SJSA1 (cell line): ENCODE measurements around the gene RPN2. TPM values are rescaled to one million over a fixed set of nuclear protein-coding genes. Genes with fewer than 3 reads are reported as not detected.

Experiments
- DNase-seq, 2 experiments: peaks; one replicate each; pipeline ENCODE4 v3.0.0-alpha.2; 2015 to 2020; ENCODE audit warnings: low spot score in 2 of 2, low read depth in 1 of 2
- H3K27ac ChIP-seq: fragments of 250-450 bp; sonication (Bioruptor Pico); 2 replicates; pipeline ENCODE4 v1.5.1; 2020; ENCODE audit warnings: mild to moderate bottlenecking, moderate library complexity
- H3K27me3 ChIP-seq: fragments of 250-450 bp; sonication (Bioruptor Pico); replicated peaks from 2 replicates; pipeline ENCODE4 v1.5.1; 2020; ENCODE audit warnings: mild to moderate bottlenecking, moderate library complexity
- H3K36me3 ChIP-seq: fragments of 250-450 bp; sonication (Bioruptor Pico); 2 replicates; pipeline ENCODE4 v1.5.1; 2020; ENCODE audit warnings: mild to moderate bottlenecking
- H3K4me1 ChIP-seq: fragments of 250-450 bp; sonication (Bioruptor Pico); replicated peaks from 2 replicates; pipeline ENCODE4 v1.6.1; 2021; ENCODE audit warnings: mild to moderate bottlenecking
- H3K4me3 ChIP-seq: fragments of 250-450 bp; sonication (Bioruptor Pico); 2 replicates; pipeline ENCODE4 v1.5.1; 2020; ENCODE audit warnings: mild to moderate bottlenecking
- H3K9me3 ChIP-seq: fragments of 250-450 bp; sonication (Bioruptor Pico); replicated peaks from 2 replicates; pipeline ENCODE4 v1.5.1; 2020; ENCODE audit warnings: mild to moderate bottlenecking
- total RNA-seq: library from RNA; depleted of rRNA; stranded (reverse); fragments of >200 nt; shearing (Covaris generic); gene quantifications from 2 replicates; pipeline ENCODE4 v1.2.3, GENCODE V29; 2014

RPN2 gene
- total RNA-seq, 1 experiment from 2014 or later, result 402 TPM

DNA sequence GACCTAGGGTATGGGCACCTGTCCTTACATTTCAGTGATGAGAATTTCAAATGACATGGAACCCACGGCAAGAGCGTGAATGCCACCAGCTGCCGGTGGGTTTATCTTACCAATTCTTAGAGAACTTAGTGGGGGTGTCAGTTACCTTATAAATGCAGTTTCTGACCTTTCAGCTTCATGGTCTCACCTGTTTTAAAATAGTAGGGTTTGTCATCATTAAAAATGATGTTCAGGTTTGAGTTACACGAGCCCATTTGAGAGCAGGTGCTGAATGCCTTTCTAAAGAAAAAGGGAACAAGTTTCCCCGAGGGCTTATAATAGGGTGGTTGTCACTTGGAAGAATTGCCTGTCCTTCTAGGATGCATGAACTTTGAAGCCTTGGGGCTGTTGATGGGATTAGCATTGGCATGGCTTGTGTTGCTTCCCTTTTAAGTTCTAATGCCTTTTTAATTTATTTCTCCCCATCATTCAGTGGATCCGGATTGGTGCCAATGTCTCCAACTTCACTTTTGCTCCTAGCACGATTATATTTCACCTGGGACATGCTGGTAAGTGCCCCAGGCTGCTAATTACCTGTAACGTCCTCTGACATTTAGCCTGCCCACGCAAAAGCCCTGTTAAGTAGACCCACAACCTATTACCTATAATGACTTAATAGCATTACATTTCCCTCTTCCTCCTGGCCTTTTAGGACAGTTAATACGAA lies 54.6 kb downstream of the RPN2 start:
- H3K27ac ChIP-seq, result no peak overlapping the region
- DNase-seq, result no peak
- H3K9me3 ChIP-seq, result no peaks in the 10 kb centered on the region
- no peaks in the 10 kb centered on the region for H3K27me3 ChIP-seq
- peaks cover 99% of the 10 kb centered on the region for H3K36me3 ChIP-seq
- H3K4me1 ChIP-seq, result no peaks in the 10 kb centered on the region
- H3K4me3 ChIP-seq, result no peak overlapping the region

DNA sequence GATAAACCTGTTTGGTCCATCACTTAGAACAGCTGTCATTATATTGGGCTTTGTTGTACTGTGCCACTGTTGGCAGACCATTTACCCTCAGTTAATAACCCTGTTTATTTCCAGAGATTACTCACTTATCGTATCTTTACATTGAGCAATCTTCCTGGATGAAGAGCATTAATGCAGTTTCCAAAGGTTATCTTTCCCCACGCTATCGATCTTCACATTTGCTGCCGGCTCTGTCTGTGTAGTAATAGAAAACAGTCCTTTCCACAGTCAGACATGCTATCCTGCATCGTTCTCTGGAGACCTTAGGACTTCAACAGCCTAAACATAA lies 55.1 kb downstream of the RPN2 start:
- H3K36me3 ChIP-seq, result peaks cover 99% of the 10 kb centered on the region
- H3K27ac ChIP-seq, result no peak overlapping the region
- H3K9me3 ChIP-seq, result no peaks in the 10 kb centered on the region
- H3K4me1 ChIP-seq, result no peaks in the 10 kb centered on the region
- DNase-seq, result no peak
- H3K27me3 ChIP-seq, result no peaks in the 10 kb centered on the region
- no peak overlapping the region for H3K4me3 ChIP-seq

DNA sequence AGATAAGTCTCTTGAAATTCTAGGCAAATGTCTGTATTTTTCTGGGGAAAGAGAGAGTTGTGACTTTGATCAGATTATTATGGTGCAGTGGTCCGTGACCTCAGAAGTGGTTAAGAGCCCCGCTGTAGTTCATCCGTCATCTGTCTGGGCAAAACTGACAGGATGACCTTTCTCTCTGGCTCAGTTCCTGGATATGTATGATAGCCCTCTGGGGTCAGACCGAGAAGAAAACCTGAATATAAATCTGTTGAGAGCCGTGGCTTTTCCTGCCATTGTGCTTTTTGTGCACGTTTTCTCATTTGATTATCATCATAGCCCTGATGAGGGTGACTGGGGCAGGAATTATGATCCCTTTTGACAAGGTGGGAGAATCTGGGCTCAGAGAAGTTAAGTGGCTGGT lies 55.9 kb downstream of the RPN2 start:
- Histone ChIP-seq H3K27ac (no peak overlapping the region), H3K4me3 (no peak overlapping the region), H3K27me3 (no peaks in the 10 kb centered on the region), H3K9me3 (no peaks in the 10 kb centered on the region), H3K36me3 (peaks cover 99% of the 10 kb centered on the region), H3K4me1 (no peaks in the 10 kb centered on the region)
- DNase-seq, result no peak

- Histone ChIP-seq H3K27ac (no peak overlapping the region), H3K4me1 (no peaks in the 10 kb centered on the region), H3K4me3 (no peak overlapping the region), H3K27me3 (no peaks in the 10 kb centered on the region), H3K9me3 (no peaks in the 10 kb centered on the region), H3K36me3 (peaks cover 99% of the 10 kb centered on the region)
- no peak for DNase-seq
These were observed 57.3 kb downstream of the RPN2 start for GRCh38 chr20:37236462-37236861.

DNA sequence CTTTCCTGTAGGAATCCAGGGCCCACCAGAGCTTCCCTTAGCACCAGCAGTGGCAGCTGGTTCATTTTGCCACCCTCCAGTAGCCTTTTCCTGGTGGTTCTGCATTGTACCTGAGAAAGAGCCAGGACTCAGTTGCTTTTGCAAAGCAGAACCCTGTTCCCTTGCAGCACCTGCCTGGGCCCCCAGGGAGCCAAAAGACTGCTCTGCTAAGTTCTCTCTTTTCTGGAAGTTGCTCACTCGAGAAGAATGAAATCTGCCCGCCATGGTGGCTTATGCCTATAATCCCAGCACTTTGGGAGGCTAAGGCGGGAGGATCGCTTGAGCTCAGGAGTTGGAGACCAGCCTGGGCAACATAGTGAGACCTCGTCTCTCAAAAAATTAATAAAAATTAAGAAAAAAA lies 58.5 kb downstream of the RPN2 start:
- Histone ChIP-seq H3K4me1 (no peaks in the 10 kb centered on the region), H3K36me3 (peaks cover 97% of the 10 kb centered on the region), H3K27me3 (no peaks in the 10 kb centered on the region), H3K4me3 (no peak overlapping the region), H3K9me3 (no peaks in the 10 kb centered on the region), H3K27ac (no peak overlapping the region)
- no peak for DNase-seq

GRCh38 chr20:37238426-37238825 lies 59.3 kb downstream of the RPN2 start:
- Histone ChIP-seq H3K27me3 (no peaks in the 10 kb centered on the region), H3K27ac (no peak overlapping the region), H3K9me3 (no peaks in the 10 kb centered on the region), H3K4me1 (no peaks in the 10 kb centered on the region), H3K4me3 (no peak overlapping the region), H3K36me3 (peaks cover 98% of the 10 kb centered on the region)
- DNase-seq, result no peak

DNA sequence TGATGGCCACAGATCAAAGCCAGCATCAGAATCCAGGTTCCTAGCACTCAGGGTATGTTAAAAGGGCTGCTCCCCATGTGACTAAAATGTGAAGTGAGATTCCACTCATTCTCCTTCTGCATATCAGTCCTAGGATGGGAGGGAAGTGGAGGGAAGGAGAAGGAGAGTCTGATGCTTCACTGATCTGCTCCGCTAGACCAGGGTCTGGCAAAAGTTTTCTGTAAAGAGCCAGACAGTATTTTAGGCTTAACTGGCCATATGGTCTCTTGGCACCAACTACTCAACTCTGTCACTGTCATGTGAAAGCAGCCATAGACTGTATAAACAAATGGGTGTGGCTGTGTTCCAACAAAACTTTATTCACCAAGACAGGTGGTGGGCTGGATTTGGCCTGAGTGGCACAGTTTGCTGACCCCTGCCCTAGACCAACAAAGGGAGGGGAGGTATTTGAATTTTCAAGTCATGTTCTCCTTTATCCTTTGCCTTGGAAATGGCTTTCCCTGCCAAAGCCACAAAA lies 59.9 kb downstream of the RPN2 start:
- no peak overlapping the region for H3K27ac ChIP-seq
- no peaks in the 10 kb centered on the region for H3K9me3 ChIP-seq
- no peaks in the 10 kb centered on the region for H3K27me3 ChIP-seq
- no peak overlapping the region for H3K4me3 ChIP-seq
- H3K36me3 ChIP-seq, result peaks cover 98% of the 10 kb centered on the region
- no peaks in the 10 kb centered on the region for H3K4me1 ChIP-seq
- no peak for DNase-seq

- H3K36me3 ChIP-seq, result peaks cover 84% of the 10 kb centered on the region
- H3K9me3 ChIP-seq, result no peaks in the 10 kb centered on the region
- H3K27me3 ChIP-seq, result no peaks in the 10 kb centered on the region
- no peaks in the 10 kb centered on the region for H3K4me1 ChIP-seq
- no peak overlapping the region for H3K27ac ChIP-seq
- DNase-seq, result no peak
- no peak overlapping the region for H3K4me3 ChIP-seq
These were observed 61.4 kb downstream of the RPN2 start for GRCh38 chr20:37240337-37241067.

- no peak for DNase-seq
- Histone ChIP-seq H3K4me3 (no peak overlapping the region), H3K4me1 (no peaks in the 10 kb centered on the region), H3K36me3 (peaks cover 64% of the 10 kb centered on the region), H3K27me3 (no peaks in the 10 kb centered on the region), H3K9me3 (no peaks in the 10 kb centered on the region), H3K27ac (no peak overlapping the region)
These were observed 63.4 kb downstream of the RPN2 start for GRCh38 chr20:37242503-37242902.

DNA sequence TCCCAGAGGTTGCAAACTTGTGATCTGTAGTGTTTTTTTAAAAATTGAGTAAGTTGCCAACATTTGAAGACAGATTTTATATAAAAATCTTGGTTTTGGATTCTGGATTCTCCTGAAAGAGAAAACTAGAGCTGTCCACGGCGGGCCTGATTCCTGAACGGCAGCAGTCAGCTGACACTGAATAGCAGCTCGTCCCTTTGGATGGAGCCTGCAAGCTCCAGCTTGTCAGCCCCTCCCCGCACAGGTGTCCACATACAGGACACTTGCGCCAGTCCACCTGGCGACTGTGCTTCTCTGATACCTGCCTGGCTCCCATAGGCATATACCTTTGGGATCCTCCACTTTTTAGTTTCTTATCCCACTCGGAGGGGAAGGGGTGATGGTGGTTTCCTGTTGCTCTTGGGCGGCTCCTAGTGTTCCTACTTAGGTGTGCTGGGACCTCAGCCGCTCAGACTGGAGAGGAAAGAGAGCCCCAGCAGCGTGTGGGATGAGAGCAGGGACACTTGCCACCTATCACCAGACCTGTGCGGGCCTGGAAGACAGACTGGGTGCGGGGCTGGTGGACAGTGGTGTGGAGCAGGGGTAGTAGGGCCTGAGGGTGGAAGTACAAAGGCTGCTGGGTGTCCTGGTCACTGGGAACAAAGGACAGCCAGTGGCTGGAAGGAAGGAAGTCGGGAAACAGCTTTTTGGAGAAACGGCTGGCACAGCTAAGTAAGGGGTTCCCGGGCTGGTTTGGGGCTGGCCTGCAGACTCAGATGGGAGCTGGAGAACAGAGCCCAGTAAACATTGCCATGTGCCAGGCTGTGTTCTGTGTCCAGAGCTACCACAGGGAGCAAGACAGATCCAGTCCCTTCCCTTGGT lies 64.2 kb downstream of the RPN2 start:
- no peak for DNase-seq
- Histone ChIP-seq H3K36me3 (peaks cover 56% of the 10 kb centered on the region), H3K4me3 (no peak overlapping the region), H3K4me1 (no peaks in the 10 kb centered on the region), H3K9me3 (no peaks in the 10 kb centered on the region), H3K27me3 (no peaks in the 10 kb centered on the region), H3K27ac (no peak overlapping the region)

GRCh38 chr20:37243937-37244571 lies 64.9 kb downstream of the RPN2 start:
- DNase-seq, result no peak

DNA sequence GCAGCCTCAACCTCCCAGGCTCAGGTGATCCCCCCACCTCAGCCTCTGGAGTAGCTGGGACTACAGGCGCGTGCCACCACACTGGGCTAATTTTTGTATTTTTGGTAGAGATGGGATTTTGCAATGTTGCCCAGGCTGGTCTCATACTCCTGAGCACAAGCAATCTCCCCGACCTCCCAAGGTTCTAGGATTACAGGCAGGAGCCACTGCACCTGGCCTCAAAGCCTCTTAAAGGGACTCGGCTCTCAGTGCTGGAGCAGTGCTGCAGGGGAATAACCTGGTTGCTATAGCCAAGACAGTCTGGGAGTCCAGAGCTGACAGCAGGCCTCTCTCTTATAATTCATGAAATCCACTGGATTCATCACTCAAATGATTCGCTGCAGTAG lies 65.4 kb downstream of the RPN2 start:
- no peaks in the 10 kb centered on the region for H3K4me1 ChIP-seq
- DNase-seq, result no peak
- H3K4me3 ChIP-seq, result no peak overlapping the region
- H3K27ac ChIP-seq, result no peak overlapping the region
- H3K27me3 ChIP-seq, result no peaks in the 10 kb centered on the region
- H3K9me3 ChIP-seq, result no peaks in the 10 kb centered on the region
- H3K36me3 ChIP-seq, result peaks cover 44% of the 10 kb centered on the region

More at GRCh38 chr20:37243937-37244571, 64.9 kb downstream of the RPN2 start:
- H3K27me3 ChIP-seq, result no peaks in the 10 kb centered on the region
- no peak overlapping the region for H3K27ac ChIP-seq
- H3K4me3 ChIP-seq, result no peak overlapping the region
- H3K9me3 ChIP-seq, result no peaks in the 10 kb centered on the region
- peaks cover 49% of the 10 kb centered on the region for H3K36me3 ChIP-seq
- H3K4me1 ChIP-seq, result no peaks in the 10 kb centered on the region

- no peaks in the 10 kb centered on the region for H3K4me1 ChIP-seq
- peaks cover 35% of the 10 kb centered on the region for H3K36me3 ChIP-seq
- H3K27me3 ChIP-seq, result no peaks in the 10 kb centered on the region
- no peaks in the 10 kb centered on the region for H3K9me3 ChIP-seq
- H3K27ac ChIP-seq, result no peak overlapping the region
- no peak overlapping the region for H3K4me3 ChIP-seq
- no peak for DNase-seq
These were observed 66.4 kb downstream of the RPN2 start for GRCh38 chr20:37245216-37246150.
